ENCODE measurements around the gene SMIM45.

The SMIM45 gene

GRCh38 chr22:41951898-41952474 lies at the start of gene SMIM45:
TSS of gene SMIM45 (plus strand) at chr22:41952150.
- no peak for TF ChIP-seq CTCF (IDR thresholded peaks at IDR 0.05; ENCODE audit: extremely low read depth, missing control alignments)
- no peak for DNase-seq (ENCODE audit: low spot score)

GRCh38 chr22:41902932-41903421 lies 49.0 kb upstream of the SMIM45 start:
- no peak for DNase-seq (ENCODE audit: low spot score)
- TF ChIP-seq CTCF (IDR thresholded peaks at IDR 0.05; ENCODE audit: extremely low read depth, missing control alignments) = no peak

GRCh38 chr22:41904450-41905410 lies 47.2 kb upstream of the SMIM45 start:
- no peak for DNase-seq (ENCODE audit: low spot score)

GRCh38 chr22:41905411-41906202 lies 46.3 kb upstream of the SMIM45 start:
- TF ChIP-seq CTCF (IDR thresholded peaks at IDR 0.05; ENCODE audit: extremely low read depth, missing control alignments) = no peak

More at GRCh38 chr22:41904450-41905410, 47.2 kb upstream of the SMIM45 start:
- TF ChIP-seq CTCF (IDR thresholded peaks at IDR 0.05; ENCODE audit: extremely low read depth, missing control alignments) = no peak

GRCh38 chr22:41906822-41907221 lies 45.1 kb upstream of the SMIM45 start:
- no peak for TF ChIP-seq CTCF (IDR thresholded peaks at IDR 0.05; ENCODE audit: extremely low read depth, missing control alignments)
- no peak for DNase-seq (ENCODE audit: low spot score)

More at GRCh38 chr22:41905411-41906202, 46.3 kb upstream of the SMIM45 start:
- DNase-seq (ENCODE audit: low spot score) = no peak

GRCh38 chr22:41907436-41908401 lies 44.2 kb upstream of the SMIM45 start:
- no peak for TF ChIP-seq CTCF (IDR thresholded peaks at IDR 0.05; ENCODE audit: extremely low read depth, missing control alignments)
- DNase-seq (ENCODE audit: low spot score) = no peak
